HEK293 (cell line): Measurements from ENCODE around the gene APBB2.

Experiments
- CTCF ChIA-PET: fragments of 350-600 bp; formaldehyde crosslinking; extraction: SDS; loops from one replicate; lab custom pipeline; 2021; ENCODE audit warnings: antibody characterized with exemption; lab: Yijun Ruan, JAX
- POLR2A ChIA-PET: fragments of 300-600 bp; formaldehyde crosslinking; extraction: SDS; loops from one replicate; lab custom pipeline; 2020; ENCODE audit warnings: antibody characterized with exemption, inconsistent platforms; lab: Yijun Ruan, JAX
- H3K27ac ChIP-seq: fragments of 200-500 bp; sonication (Bioruptor generic); 2 replicates; pipeline ENCODE4 v1.5.1; 2014; ENCODE audit warnings: low read depth, low read length, control low read depth, inconsistent platforms; ENCODE audit errors: extremely low read depth
- H3K36me3 ChIP-seq, 2 experiments: fragments of 200-500 bp in 1 of 2; sonication (Bioruptor generic) in 1 of 2; 1 replicate in 1 of 2; 2 replicates in 1 of 2; pipeline ENCODE4 v1.5.1; 2014 to 2017; ENCODE audit warnings: inconsistent platforms in 2 of 2, low read length in 2 of 2; ENCODE audit not compliant: control insufficient read depth in 2 of 2, insufficient read depth in 1 of 2
- H3K4me1 ChIP-seq: fragments of 200-500 bp; sonication (Bioruptor generic); 2 replicates; pipeline ENCODE4 v1.5.1; 2014; ENCODE audit warnings: mild to moderate bottlenecking, low read length, inconsistent platforms; ENCODE audit not compliant: control insufficient read depth, insufficient read depth
- H3K4me3 ChIP-seq: 2 replicates; pipeline ENCODE4 v1.5.1; 2011; ENCODE audit warnings: low read depth, mild to moderate bottlenecking, control low read depth, low read length, moderate library complexity
- H3K9me3 ChIP-seq: fragments of 200-500 bp; sonication (Bioruptor generic); 2 replicates; pipeline ENCODE4 v1.5.1; 2014; ENCODE audit warnings: low read depth, low read length, inconsistent platforms; ENCODE audit not compliant: control insufficient read depth, insufficient read depth
- ATF2 ChIP-seq: fragments of 450-650 bp; formaldehyde crosslinking; IDR thresholded peaks from 2 replicates; pipeline ENCODE4 v1.5.1; 2016; ENCODE audit warnings: missing biosample characterization, missing genetic modification characterization, low read depth
- FEZF1 ChIP-seq: fragments of 450-650 bp; formaldehyde crosslinking; IDR thresholded peaks from 2 replicates; pipeline ENCODE4 v1.5.1; 2016; ENCODE audit warnings: missing biosample characterization, missing genetic modification characterization
- KLF10 ChIP-seq: fragments of 450-650 bp; IDR thresholded peaks from 2 replicates; pipeline ENCODE4 v1.5.1; 2018; ENCODE audit warnings: missing biosample characterization, mild to moderate bottlenecking, missing genetic modification characterization
- KLF8 ChIP-seq: fragments of 450-650 bp; formaldehyde crosslinking; IDR thresholded peaks from 2 replicates; pipeline ENCODE4 v1.5.1; 2016; ENCODE audit warnings: missing biosample characterization, missing genetic modification characterization
- PRDM6 ChIP-seq: fragments of 450-650 bp; formaldehyde crosslinking; IDR thresholded peaks from 2 replicates; pipeline ENCODE4 v1.5.1; 2017; ENCODE audit warnings: missing biosample characterization, missing genetic modification characterization
- WT1 ChIP-seq: fragments of 450-650 bp; formaldehyde crosslinking; IDR thresholded peaks from 2 replicates; pipeline ENCODE4 v1.5.1; 2016; ENCODE audit warnings: missing biosample characterization, missing genetic modification characterization
- ZBTB49 ChIP-seq: fragments of 450-650 bp; formaldehyde crosslinking; IDR thresholded peaks from 2 replicates; pipeline ENCODE4 v1.5.1; 2016; ENCODE audit warnings: missing biosample characterization, missing genetic modification characterization, low read depth
- ZBTB7A ChIP-seq: fragments of 450-650 bp; formaldehyde crosslinking; IDR thresholded peaks from 2 replicates; pipeline ENCODE4 v1.5.1; 2016; ENCODE audit warnings: low read depth, missing biosample characterization, missing genetic modification characterization
- ZFP41 ChIP-seq: fragments of 450-650 bp; formaldehyde crosslinking; IDR thresholded peaks from 2 replicates; pipeline ENCODE4 v1.5.1; 2016; ENCODE audit warnings: missing biosample characterization, missing genetic modification characterization, borderline replicate concordance
- ZNF133 ChIP-seq: fragments of 450-650 bp; formaldehyde crosslinking; IDR thresholded peaks from 2 replicates; pipeline ENCODE4 v1.5.1; 2016; ENCODE audit warnings: missing biosample characterization, missing genetic modification characterization
- ZNF26 ChIP-seq: fragments of 450-650 bp; formaldehyde crosslinking; IDR thresholded peaks from 2 replicates; pipeline ENCODE4 v1.5.1; 2016; ENCODE audit warnings: missing biosample characterization, missing genetic modification characterization
- ZNF266 ChIP-seq: fragments of 450-650 bp; formaldehyde crosslinking; IDR thresholded peaks from 2 replicates; pipeline ENCODE4 v1.5.1; 2016; ENCODE audit warnings: missing biosample characterization, missing genetic modification characterization, low read depth
- ZNF394 ChIP-seq: fragments of 450-650 bp; formaldehyde crosslinking; IDR thresholded peaks from 2 replicates; pipeline ENCODE4 v1.5.1; 2016; ENCODE audit warnings: missing biosample characterization, missing genetic modification characterization, mild to moderate bottlenecking, moderate library complexity, borderline replicate concordance
- ZNF398 ChIP-seq: fragments of 450-650 bp; formaldehyde crosslinking; IDR thresholded peaks from 2 replicates; pipeline ENCODE4 v1.5.1; 2017; ENCODE audit warnings: missing biosample characterization, missing genetic modification characterization
- ZNF404 ChIP-seq: fragments of 450-650 bp; formaldehyde crosslinking; IDR thresholded peaks from 2 replicates; pipeline ENCODE4 v1.5.1; 2017; ENCODE audit warnings: missing biosample characterization, missing genetic modification characterization
- ZNF513 ChIP-seq: fragments of 450-650 bp; IDR thresholded peaks from 2 replicates; pipeline ENCODE4 v1.5.1; 2018; ENCODE audit warnings: missing biosample characterization, missing genetic modification characterization
- ZNF544 ChIP-seq: fragments of 450-650 bp; formaldehyde crosslinking; IDR thresholded peaks from 2 replicates; pipeline ENCODE4 v1.5.0; 2017; ENCODE audit warnings: missing biosample characterization, missing genetic modification characterization
- ZNF548 ChIP-seq: fragments of 450-650 bp; formaldehyde crosslinking; IDR thresholded peaks from 2 replicates; pipeline ENCODE4 v1.5.1; 2016; ENCODE audit warnings: missing biosample characterization, missing genetic modification characterization
- ZNF843 ChIP-seq: fragments of 450-650 bp; formaldehyde crosslinking; IDR thresholded peaks from 2 replicates; pipeline ENCODE4 v1.5.1; 2016; ENCODE audit warnings: missing biosample characterization, missing genetic modification characterization

Gene APBB2

GRCh38 chr4:41181037-41181436 is 33.3 kb downstream of the APBB2 start:
- ChIA-PET CTCF (interaction anchor here (1.5 kb wide), 1 partner anchor 200 kb away, joined by 5 read pairs; no protein-coding TSS in a partner anchor), POLR2A (no interaction called here)
- no peak overlapping the region for H3K27ac ChIP-seq
- H3K36me3 ChIP-seq: no peaks in the 10 kb centered on the region
- no peak overlapping the region for H3K4me3 ChIP-seq
- TF ChIP-seq ZNF133 (peak; percentile 47; the same call in 1 of the 2 replicates), ZNF404 (no peak), ZNF394 (tag by site-specific recombination) (no peak)
- H3K4me1 ChIP-seq: peaks cover 12% of the 10 kb centered on the region
- no peaks in the 10 kb centered on the region for H3K9me3 ChIP-seq

- Histone ChIP-seq H3K4me1 (peaks cover 12% of the 10 kb centered on the region), H3K36me3 (no peaks in the 10 kb centered on the region), H3K27ac (no peak overlapping the region), H3K4me3 (no peak overlapping the region), H3K9me3 (no peaks in the 10 kb centered on the region)
- TF ChIP-seq FEZF1 (tag by site-specific recombination) (0 out of 2 replicates have a peak, but pooled peaks have one; percentile 7), KLF8 (tag by site-specific recombination) (no peak), ZNF843 (0 out of 2 replicates have a peak, but pooled peaks have one; percentile 31), ZNF266 (no peak), ZNF513 (tag by site-specific recombination) (no peak), ZFP41 (no peak), ZNF548 (no peak), ZNF544 (tag by site-specific recombination) (no peak), ZNF26 (tag by site-specific recombination) (no peak), ZNF398 (tag by site-specific recombination) (no peak), PRDM6 (tag by site-specific recombination) (peak; percentile 58), ZBTB7A (tag by site-specific recombination) (no peak), ZBTB49 (no peak), ATF2 (tag by site-specific recombination) (no peak), KLF10 (no peak), WT1 (peak; percentile 49; the same call in 1 of the 2 replicates)
- ChIA-PET POLR2A (no interaction called here), CTCF (no interaction called here)
These were observed 34.7 kb downstream of the APBB2 start for GRCh38 chr4:41179498-41180195.
